Stimulated activated CD8-positive, alpha-beta memory T cell treated with anti-CD3 and anti-CD28 coated beads, Interleukin-12 subunit alpha, Interleukin-12 subunit beta, amount 100 ng/mL, for 24 hours (primary cell): ENCODE results near the gene COA8.

Experiments
- DNase-seq: peaks from one replicate; pipeline ENCODE4 v3.0.0-alpha.2; 2020; ENCODE audit errors: extremely low read depth

Gene COA8

DNA sequence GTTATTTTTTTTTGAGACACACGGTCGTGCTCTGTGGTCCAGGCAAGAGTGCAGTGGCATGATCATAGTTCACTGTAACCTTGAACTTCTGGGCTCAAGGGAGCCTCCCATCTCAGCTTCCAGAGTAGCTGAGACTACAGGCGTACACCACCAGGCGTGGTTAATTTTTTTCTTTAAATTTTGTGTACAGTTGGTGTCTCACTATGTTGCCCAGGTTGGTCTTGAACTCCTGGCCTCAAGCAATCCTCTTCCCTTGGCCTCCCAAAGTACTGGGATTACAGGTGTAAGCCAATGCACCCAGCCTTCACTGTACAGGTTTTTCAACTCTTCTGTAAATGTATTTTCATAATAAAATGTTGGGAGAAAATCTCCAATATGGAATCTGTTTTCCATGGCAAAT lies 60.5 kb downstream of the COA8 start:
- DNase-seq, result no peak

DNA sequence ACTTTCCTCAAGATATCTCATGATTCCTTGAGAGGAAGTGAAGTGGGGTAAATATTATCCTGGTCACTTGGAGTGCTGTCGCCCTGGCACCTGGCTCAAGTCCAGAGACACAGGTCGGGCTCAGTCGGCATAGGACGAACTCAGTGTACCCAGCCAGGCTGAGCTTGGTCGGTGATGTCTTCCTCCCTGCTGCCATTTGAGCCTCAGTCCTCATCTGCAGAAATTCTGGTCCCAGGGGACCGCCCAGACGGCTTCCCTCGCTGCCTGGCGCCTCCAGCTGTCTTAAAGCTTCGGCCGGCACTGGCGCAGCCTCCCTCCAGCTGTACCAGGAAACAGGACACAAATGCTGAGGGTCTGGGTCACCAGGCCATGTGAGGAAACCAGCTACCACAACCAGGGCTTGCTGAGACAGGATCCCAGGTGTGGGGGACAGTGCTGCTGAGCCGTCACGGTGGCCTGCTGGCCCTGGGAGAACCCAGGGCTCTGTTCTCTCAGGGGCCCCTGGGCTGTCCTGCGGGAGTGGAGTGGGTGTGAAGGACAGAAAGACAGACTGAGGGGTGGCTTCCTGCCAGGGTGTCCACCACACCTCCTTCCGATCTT lies 61.2 kb downstream of the COA8 start:
- no peak for DNase-seq

DNA sequence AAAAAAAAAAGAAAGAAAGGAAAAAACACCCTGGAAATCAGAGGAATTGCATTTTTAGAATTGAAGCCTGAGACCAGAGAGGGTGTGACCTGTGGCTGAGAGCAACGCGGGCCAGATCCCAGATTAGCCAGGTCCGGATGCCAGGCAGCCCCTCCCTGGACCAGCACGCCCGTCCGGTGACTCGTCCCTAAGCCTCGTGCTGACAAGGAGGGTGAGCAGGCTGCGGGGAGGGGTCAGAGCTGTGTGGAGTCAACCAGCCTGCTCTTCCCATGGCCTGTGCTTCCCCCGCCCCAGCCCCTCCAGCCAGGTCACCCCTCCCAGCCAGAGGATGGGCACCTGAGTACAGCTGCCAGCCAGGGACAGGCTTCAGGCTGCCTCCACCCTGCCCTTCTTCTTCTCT lies 62.1 kb downstream of the COA8 start:
- no peak for DNase-seq

DNA sequence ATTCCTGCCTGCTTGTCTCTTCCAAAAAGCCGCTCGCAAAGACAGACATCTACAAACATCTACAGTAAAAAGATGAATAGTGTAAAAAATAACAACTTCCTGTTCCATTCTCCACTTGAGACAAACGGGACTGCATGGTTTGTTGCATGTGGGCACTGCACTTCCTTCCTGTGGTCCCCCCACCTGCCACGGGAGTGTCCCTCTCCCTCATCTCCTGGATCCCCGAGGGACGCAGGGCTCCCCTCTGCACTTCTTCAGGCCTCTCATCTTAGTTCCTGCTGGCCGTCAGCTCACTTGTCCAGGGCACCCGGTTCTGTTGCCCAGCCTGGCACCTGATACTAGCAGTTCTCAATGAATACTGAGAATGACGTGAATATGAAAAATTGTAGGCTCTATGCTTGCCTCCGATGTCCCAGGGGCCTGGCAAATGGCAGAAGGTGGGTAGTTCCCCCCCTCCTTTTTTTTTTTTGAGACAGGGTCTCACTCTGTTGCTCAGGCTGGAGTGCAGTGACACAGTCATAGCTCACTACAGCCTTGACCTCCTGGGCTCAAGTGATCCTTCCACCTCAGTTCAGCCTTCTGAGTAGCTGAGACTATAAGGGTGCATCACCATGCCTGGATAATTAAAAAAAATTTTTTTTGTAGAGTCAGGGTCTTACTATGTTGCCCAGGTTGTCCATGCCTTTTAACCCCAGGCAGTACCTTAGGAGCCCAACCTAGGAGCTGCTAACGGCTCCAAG lies 62.8 kb downstream of the COA8 start:
- DNase-seq, result no peak

DNA sequence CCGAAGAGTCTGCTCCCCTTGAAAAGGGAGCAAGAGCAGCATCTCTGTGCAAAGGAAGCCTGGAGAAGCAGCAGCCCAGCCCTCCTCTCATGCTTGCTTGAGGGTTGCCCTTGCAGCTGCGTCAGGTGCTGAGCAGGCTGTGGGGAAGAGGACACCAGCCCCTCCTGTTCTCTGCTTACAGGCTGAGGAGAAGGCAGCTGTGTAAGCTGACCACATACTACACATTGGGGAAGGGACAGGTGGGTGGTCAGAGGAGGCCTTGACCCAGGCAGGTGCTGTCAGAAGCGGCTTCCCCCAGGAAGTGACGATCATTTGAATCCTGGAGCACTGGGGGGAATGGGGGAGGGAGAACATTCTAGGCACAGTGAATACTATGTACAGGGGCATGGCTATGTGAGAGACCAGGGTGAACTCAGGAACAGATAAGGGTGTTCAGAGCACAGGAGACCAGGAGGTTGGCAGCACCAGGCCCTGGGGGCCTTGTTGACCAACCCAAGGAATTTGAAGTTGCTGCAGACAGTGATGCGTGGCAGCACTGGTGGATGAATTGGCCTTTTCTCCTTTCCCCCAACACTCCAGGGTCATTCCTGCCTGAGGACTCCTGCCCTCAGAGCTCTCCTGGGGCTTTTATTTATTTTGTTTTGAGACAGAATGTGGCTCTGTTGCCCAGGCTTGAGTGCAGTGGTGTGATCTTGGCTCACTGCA lies 63.5 kb downstream of the COA8 start:
- no peak for DNase-seq

DNA sequence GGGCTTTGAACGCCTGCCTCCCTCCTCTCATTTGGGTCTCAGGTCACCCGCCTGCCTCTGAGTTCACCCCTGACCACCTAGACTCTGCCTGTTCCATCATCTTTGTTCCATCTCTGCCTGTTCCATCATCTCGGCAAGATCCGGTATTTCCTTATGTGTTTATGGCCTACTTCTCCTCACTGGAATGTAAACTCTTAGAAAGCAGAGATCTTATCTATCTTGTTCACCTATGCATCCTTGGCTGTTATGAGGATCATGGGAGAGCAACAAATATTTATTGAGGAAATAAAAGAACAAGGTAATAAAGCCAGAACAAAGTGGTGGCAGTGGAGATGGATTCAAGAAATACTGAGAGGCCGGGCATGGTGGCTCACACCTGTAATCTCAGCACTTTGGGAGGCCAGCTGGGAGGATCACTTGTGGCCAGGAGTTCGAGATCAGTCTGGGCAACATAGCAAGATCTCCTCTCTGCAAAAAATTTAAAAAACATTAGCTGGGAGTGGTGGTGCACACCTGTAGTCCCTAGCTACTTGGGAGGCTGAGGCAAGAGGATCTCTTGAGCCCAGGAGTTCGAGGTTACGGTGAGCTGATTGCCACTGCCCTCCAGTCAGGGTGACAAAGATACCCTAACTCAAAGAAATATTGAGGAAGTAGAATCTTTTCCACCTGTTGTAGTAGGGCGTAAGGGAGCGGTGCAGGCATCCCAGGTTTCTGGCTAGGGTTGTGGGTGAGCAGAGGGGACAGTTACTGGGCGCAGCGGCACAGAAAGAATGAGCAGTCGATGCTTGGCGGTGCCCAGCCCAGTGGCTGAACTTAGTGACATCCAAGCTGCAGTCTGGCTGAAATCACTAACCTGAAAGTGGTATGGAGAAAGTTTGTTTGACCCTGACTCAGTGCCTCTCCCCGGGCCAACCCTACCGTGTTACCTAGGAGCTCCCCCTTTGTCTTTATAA lies 64.6 kb downstream of the COA8 start:
- DNase-seq, result no peak

DNA sequence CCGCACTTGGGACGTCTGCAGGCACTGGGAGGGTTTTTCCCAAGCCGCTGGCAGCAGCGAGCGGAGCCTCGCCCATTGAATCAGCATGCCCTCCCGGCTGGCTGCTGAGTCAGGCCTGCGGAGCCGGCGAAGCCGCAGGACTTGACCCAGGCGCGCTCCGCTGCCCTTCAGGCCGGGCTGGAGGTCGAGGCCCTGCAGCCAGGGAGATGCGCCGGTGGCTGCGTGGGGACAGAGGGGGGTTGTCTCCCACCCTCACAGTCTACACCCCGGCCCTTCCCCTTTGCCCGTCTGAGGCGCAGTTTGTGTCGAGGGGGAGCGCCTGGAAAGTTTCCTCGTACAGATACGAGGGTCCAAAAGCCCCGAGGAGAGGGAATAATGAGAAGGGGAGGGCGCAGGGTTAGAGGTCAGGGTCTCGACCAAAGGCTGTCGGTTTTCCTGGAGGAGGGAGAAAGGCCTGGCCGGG lies 65.5 kb downstream of the COA8 start:
- DNase-seq, result no peak

DNA sequence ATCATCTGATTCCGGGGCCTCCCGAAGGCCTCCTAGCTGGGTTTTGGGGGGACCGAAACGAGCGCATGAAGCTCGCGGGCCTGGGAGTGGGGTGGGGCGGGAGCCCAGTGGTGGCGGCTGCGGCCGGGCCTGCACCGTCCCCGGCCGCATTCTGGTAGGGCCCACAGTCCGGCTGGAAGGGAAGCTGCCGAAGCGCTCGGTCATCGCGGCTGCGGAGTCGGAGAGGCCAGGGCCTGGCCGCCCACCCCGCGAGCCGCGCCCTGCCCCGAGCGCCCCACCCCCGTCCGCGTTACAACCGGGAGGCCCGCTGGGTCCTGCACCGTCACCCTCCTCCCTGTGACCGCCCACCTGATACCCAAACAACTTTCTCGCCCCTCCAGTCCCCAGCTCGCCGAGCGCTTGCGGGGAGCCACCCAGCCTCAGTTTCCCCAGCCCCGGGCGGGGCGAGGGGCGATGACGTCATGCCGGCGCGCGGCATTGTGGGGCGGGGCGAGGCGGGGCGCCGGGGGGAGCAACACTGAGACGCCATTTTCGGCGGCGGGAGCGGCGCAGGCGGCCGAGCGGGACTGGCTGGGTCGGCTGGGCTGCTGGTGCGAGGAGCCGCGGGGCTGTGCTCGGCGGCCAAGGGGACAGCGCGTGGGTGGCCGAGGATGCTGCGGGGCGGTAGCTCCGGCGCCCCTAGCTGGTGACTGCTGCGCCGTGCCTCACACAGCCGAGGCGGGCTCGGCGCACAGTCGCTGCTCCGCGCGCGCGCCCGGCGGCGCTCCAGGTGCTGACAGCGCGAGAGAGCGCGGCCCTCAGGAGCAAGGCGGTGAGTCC lies 66.1 kb downstream of the COA8 start, which contains the start of gene KLC1:
Gene KLC1, plus strand, starts transcription at position 528 of the 819 bp plus-strand sequence. CDS start 25,354 bp downstream, outside the sequence.
- peak; percentile 63 for DNase-seq

DNA sequence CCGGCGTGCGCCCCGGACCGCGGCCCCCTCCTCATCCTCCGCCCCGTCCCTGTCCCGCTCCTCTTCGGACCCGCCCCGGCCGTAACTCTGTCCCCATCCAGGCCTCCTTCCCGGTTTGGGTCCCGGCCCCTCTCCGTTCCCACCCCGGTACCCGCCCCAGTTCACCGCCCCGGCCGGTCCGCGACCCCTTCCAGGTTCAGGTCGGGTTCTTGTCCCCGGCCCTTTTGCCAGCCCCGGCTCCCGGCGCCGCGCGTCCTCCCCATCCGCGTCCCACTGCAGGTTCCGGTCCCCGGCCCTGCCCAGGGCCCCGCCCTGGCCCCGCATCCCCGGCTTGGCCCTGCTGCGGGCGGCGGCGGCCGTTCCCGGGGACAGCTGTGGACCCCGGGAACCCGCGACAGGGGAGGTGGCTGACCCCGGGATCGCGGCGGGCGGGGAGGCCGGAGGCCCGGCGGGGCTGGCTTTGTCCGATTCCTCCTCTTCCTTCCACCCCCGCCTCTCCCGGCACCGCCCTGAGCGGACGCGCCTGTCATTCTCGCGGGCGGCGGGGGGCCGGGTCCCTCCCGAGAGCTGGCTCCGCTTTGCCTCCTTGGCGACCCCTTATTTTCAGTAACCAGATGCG lies 66.9 kb downstream of the COA8 start:
- no peak for DNase-seq

DNA sequence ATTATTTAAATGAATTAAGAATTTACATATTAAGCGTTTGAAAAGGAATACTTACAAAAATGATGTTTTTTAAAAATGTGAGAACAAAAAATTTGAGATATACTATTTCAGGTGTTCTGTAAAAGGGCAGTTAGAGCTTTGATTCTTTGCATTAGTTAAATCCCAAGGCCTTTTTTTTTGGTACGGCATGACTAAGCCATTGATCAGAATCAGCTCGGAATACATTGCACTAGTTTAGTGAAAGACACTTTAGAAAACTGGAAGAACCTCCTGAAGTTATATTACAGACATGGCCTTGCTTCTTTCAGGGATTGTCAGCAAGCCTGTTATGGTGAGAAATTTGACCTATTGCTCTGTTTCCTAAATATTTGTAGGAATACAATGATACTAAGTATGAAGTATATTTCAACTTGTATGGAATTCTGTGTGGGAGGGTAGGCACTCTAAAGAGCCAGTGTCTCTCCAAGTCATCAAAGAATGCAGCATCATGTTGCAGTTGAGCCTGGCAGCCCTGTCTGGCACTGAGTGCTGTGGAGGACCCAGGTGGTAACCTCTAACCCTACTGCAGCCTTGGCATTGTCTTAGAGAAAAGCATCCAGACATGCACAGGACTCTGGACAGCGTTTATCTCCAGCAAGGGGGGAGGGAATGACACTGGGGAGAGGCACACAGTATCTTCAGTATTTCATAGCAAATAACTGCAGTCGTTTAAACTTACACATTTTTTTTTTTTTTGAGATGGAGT lies 67.8 kb downstream of the COA8 start:
- no peak for DNase-seq

DNA sequence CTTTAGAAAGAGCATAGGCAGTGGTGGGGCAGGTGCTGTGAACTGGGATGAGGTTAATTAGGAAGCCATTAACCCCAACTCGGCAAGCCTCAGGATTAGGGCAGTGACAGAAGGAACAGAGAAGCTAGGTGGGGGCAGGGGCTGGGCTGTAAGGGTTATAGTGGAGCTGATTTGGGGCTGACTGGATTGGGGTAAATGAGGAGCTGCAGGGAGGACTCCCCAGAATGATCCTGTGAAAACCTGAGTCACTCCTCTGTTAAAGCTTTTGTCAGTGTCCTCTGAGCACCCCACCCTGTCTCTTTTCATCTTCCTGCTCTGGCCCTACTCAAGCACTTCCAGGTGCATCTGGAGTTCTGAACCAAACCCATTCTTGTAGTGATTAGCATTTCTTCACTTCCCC lies 70.6 kb downstream of the COA8 start:
- no peak for DNase-seq

DNA sequence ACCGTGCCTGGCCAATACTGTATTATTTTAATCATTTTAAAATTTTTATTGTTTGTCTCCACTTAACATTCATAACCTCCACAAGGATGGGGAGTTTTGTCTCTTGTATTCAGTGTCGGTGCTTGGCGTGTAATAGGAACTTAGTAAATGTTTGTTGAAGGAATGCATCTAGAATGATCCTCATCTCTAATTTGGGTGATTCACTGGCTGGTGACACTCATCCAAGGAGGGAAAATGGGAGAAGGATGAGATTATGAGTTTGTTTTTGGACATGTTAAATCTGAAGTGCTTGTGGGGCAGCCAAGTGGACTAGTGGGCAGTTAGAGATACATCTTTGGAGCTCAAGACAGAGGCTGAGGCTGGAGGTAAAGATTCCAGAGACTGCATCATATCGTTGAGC lies 71.4 kb downstream of the COA8 start:
- no peak for DNase-seq

DNA sequence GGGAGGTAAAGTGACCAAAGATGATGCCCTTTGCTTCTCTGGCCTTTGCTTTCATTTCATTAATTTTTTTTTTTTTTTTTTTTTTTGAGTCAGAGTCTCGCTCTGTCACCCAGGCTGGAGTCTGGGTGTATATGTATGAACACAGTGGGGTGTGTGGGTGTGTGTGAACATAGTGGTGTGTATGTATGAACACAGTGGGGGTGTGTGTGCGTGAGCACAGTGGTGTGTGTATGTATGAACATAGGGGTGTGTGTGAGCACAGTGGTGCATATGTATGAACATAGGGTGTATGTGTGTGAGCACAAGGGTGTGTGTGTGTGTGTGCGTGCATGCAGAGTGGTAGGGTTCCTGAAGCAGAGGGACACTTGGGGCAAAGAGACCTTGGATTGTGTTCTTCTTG lies 75.8 kb downstream of the COA8 start:
- no peak for DNase-seq
